Jurkat, Clone E6-1 (cell line): ENCODE measurements around the gene MYO5B.
"Not testable (repeated sequence)": the region's sequence is repeated elsewhere in the genome, so short reads cannot be mapped to it uniquely, and the experiment has no call there.

Source experiments
- DNase-seq: peaks from one replicate; pipeline ENCODE4 v3.0.0-alpha.2; 2011; ENCODE audit warnings: low read depth, low spot score
- H3K4me3 ChIP-seq: 2 replicates; pipeline ENCODE4 v1.5.1; 2011; ENCODE audit warnings: mild to moderate bottlenecking, low read length, control low read depth, moderate library complexity

MYO5B gene

GRCh38 chr18:50117863-50118262 lies 77.1 kb downstream of the MYO5B start:
- H3K4me3 ChIP-seq = no peak overlapping the region
- DNase-seq = no peak

GRCh38 chr18:50115095-50115494 lies 79.9 kb downstream of the MYO5B start:
- no peak for DNase-seq
- H3K4me3 ChIP-seq = no peak overlapping the region

DNA sequence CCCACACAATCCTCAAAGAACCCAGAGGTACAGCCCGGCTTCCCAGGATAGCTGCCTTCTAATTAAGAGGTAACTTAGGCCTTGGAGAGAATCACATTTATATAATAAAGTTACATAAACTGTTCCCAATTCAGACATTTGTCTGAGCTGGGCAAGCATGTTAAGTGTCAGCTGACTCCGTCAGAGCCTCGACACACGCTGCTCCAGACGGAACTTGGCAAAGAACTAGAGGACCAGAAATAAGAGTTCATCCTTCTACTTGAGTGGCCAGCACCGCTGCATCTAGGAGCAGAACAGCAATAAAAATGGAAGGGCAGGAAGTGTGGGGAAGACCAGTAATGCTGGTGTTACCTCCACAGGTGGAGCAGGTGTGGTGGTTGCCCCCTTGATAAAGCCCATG lies 80.5 kb downstream of the MYO5B start:
- no peak for DNase-seq
- H3K4me3 ChIP-seq = no peak overlapping the region

DNA sequence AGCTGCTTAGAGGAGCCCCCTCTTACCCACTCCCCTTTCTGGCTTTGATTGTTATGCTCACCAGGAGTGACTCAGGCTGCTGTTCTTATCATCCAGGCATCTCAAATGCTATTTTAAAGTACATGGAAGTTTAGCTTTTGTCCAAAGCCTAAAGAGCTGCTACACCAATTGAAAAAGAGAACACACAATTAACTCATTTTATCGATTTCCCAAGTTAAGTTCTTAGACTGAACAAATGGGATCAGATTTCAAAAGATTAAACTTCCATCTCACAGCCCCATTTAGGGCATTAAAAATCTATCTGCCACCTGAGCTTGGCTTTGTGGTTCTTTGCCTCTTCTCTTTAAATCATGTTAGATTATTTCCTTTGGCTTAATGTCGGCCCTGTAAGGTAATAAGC lies 81.2 kb downstream of the MYO5B start:
- no peak for DNase-seq
- no peak overlapping the region for H3K4me3 ChIP-seq

DNA sequence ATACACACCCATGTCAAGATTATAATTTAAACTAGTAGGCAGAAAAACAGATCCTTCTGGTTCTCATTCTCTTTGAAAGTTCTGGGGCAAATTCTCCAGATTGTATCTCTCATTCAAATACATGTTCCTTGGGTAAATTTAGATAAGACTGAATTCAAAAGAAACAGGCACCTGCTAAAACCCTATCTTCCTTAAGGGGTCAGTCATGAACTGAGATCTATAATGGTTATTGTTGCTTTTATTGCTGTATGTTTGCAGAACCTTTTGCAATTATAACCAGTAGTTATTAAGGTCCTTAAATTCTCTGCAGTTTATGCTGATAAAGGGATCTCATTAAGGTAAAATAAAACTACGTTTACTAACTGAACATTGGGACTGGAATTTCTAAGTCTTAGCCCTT lies 83.5 kb downstream of the MYO5B start:
- DNase-seq = no peak
- no peak overlapping the region for H3K4me3 ChIP-seq

DNA sequence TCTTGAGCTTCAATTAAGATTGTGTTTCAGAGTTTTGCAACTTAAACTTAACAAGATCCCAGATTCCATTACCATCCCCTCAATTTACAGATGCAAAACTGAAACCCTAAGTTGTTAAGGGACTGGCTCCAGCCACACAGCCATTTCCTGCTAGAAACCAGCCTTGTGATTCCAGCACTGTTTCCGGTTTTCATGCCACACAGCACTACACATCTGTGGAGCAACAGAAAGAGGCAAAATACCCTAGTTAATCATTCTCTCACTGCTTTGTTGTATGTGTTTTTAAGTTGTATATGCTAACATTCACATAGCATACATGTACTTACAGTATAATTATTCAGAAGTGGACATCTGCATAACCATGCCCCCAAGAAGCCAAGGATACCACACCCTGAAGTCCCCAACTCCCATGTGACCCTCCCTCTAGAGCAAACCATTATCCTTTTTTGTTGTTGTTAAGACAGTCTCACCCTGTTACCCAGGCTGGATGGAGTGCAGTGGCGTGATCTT lies 87.4 kb downstream of the MYO5B start:
- no peak overlapping the region for H3K4me3 ChIP-seq
- no peak for DNase-seq

DNA sequence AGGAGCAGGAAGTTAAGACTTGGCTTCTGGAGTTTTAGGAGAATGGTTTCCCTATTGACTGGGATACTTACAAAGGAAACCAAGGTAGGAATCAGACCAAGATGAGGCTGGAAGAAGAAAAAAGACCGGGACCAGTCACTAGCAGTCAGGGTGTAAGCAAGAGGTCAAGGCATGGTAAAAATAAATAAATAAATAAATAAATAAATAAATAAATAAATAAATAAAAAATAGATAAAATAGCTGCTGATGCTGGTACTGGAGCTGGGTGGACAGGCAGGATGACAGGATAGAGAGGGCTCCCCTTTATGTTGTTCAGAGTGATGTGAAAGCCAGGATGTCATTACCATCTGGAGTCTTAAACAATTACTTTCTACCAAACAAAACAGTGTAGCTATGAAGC lies 89.9 kb downstream of the MYO5B start:
- no peak for DNase-seq
- H3K4me3 ChIP-seq = no peak overlapping the region

DNA sequence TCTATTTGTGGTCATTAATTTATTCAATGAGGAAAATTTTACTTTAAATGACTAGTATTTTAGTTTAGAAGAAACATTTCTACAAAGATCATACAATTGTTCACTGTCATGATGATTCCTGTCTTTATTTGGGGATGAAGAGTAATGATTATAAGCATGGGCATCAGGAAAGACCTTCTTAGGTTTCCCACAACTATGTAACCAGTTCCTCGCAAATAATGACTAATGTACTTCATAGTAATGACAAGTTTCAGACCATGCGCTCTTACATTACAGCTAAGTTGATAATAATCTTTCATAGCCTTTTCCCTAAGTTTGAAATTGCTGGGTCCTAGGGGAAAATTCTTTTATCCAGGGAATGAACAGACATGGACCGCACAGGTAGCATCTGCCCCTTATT lies 90.5 kb downstream of the MYO5B start:
- DNase-seq = no peak
- H3K4me3 ChIP-seq = no peak overlapping the region

GRCh38 chr18:50099725-50100407 lies 95.1 kb downstream of the MYO5B start:
- H3K4me3 ChIP-seq = no peak overlapping the region
- no peak for DNase-seq

GRCh38 chr18:50097702-50098101 lies 97.2 kb downstream of the MYO5B start:
- DNase-seq = no peak
- H3K4me3 ChIP-seq = no peak overlapping the region

DNA sequence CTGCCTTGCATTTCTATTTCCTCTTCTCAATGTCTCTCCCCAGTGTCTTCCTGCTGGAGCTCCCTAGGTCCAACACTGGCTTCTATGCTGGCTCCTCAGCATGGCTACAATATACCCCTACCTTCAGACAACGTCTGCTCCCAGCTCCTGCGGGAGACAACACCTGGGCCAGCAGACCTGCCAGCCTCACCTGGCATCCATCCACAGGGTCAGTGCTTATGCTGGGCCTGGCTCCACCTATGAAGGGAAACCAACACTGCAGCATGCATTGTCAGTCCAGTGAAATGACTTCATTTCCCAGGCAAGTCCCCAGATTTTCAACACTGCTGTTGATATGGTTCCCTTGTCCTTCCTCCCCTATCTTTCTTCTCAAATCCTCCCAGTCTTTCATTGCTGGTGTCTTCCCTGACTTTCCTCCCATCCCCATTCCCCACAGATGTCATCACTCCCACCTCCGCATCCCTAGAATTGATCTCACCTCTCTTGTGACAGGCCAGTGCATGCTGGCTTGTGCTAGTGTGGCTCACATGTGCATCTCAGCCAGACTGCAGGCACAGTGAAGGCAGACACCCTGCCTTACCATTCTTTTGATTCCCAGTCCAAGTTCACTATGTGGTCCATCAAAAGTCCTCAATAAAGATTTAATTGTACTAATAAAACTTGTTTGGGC lies 98.0 kb downstream of the MYO5B start:
- no peak overlapping the region for H3K4me3 ChIP-seq
- DNase-seq = no peak

DNA sequence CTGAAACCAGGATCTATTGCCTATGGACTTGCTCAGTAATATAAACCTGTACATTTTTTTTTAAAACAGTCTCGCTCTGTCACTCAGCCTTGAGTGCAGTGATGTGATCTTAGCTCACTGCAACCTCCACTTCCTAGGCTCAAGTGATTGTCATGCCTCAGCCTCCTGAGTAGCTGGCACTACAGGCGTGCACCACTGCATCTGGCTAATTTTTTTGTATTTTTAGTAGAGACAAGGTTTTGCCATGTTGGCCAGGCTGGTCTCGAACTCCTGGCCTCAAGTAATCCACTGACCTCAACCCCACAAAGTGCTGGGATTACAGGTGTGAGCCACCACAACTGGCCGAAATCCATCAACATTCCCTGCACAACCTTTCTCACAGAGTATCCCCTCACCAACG lies 100.2 kb downstream of the MYO5B start:
- not testable (repeated sequence) for DNase-seq

GRCh38 chr18:50094221-50094773 lies 100.7 kb downstream of the MYO5B start:
- H3K4me3 ChIP-seq = no peak overlapping the region
- no peak for DNase-seq

More for the DNA sequence above, 100.2 kb downstream of the MYO5B start:
- H3K4me3 ChIP-seq = not testable (repeated sequence)

GRCh38 chr18:50093366-50094064 lies 101.4 kb downstream of the MYO5B start:
- no peak for DNase-seq
- H3K4me3 ChIP-seq = no peak overlapping the region

GRCh38 chr18:50092245-50092805 lies 102.6 kb downstream of the MYO5B start:
- no peak overlapping the region for H3K4me3 ChIP-seq
- no peak for DNase-seq

DNA sequence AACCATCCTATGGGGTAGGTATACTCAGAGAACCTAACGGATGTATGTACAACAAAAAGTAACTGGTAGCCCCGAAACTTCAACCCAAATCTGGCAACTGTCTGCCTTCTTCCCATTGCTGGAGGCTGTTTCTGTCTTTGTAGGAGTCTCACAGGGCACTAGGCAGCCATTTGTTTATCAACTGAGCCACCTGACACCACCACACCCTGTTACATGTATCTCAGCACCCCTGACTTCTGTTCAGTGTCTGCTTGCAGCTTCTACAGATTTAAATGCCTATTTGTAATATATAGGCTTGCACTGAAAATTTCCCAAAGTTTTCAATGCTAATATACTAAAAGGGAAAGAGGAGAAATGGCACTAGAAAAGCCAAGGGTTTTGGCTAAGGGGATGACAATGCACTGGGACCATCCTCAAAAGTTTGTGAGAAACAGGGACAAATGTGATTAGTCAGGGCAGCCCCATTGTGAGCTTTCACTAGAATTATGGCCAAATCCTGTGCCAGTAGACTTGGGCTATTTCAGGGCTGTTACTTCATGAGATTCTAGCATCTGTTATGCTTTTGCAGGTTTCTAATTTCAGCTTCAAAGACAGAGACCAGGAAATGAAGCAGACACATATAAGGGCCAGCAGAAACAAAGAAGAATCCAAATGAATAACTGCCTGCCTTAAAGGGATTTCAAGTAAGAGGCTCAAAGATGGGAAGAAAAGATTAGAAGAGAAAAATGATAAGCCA lies 103.3 kb downstream of the MYO5B start:
- no peak for DNase-seq
- no peak overlapping the region for H3K4me3 ChIP-seq

DNA sequence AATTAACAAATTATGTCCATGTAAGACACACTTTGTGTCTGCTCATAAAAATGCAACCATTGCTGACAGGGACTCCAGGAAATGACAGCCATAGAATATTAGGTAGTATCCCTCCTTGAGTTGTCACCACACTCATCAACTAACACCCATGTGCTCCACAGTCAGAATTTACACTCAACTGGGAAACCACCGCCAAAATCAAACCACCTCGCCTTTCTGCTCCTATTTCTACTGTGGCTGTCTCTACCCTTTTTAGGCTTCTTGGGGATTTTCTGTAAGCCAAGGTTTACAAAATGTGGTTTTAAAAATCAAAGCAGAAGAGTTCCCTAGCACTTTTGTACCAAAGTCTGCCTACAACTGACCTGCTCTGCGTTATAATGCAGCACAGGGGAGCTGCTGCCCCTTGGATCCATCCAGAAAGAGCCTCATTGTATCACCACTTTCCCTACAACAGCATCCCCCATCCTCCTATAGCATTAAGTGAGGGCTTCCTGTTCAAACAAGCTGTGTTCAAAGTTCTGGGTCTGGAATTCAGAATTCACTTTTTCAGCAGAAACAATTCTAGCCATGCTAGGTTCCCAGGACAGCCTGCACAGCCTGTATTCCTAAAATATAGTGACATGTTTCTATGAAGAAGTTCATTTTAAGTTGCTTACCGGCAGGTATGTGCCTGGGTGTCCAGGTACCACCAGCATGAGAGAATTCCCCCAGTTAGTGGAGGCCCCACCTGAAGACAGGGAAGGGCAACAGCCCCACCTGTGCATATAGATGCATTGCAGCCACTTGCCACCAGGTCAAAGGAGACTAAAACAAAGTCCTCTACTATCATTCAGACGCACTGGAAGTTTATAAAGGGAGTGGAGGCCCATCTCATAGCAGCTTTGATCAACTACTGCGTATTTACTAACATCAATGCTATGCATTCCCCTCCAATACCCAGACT lies 104.3 kb downstream of the MYO5B start:
- no peak for DNase-seq
- no peak overlapping the region for H3K4me3 ChIP-seq

- H3K4me3 ChIP-seq = no peak overlapping the region
- no peak for DNase-seq
Observed at GRCh38 chr18:50089702-50090101, 105.2 kb downstream of the MYO5B start.
